RWPE2 (cell line): ENCODE data around the gene SLC39A9.
A peak's percentile ranks its signal among the peaks of the same experiment; 100 is the strongest.
"Not testable (repeated sequence)": the region's sequence is repeated elsewhere in the genome, so short reads cannot be mapped to it uniquely, and the experiment has no call there.

Experiments
- ATAC-seq: fragments of 200-7000 bp; cut with Tn5 transposase; 3 replicates; pipeline ENCODE4 v1.9.1; 2021; ENCODE audit warnings: low read depth
- DNase-seq: peaks from one replicate; pipeline ENCODE4 v3.0.0-alpha.2; 2020; ENCODE audit warnings: low spot score
- H3K27ac ChIP-seq: fragments of 450-650 bp; 2 replicates; pipeline ENCODE4 v1.5.1; 2017; ENCODE audit warnings: mild to moderate bottlenecking; ENCODE audit not compliant: poor library complexity, severe bottlenecking
- H3K27me3 ChIP-seq: fragments of 250-450 bp; sonication (Bioruptor Pico); 2 replicates; pipeline ENCODE4 v1.5.1; 2021; ENCODE audit warnings: mild to moderate bottlenecking, moderate library complexity; ENCODE audit not compliant: insufficient read depth, poor library complexity, severe bottlenecking
- H3K36me3 ChIP-seq: fragments of 250-450 bp; sonication (Bioruptor Pico); 2 replicates; pipeline ENCODE4 v1.5.1; 2020; ENCODE audit warnings: low read depth, mild to moderate bottlenecking, moderate library complexity
- H3K4me1 ChIP-seq: fragments of 250-450 bp; sonication (Bioruptor Pico); 2 replicates; pipeline ENCODE4 v1.5.1; 2021; ENCODE audit warnings: mild to moderate bottlenecking, moderate library complexity; ENCODE audit not compliant: insufficient read depth, poor library complexity, severe bottlenecking
- H3K4me3 ChIP-seq: fragments of 250-450 bp; sonication (Bioruptor Pico); 2 replicates; pipeline ENCODE4 v1.5.1; 2021; ENCODE audit warnings: mild to moderate bottlenecking, moderate library complexity; ENCODE audit not compliant: severe bottlenecking
- H3K9me3 ChIP-seq: fragments of 250-450 bp; sonication (Bioruptor Pico); 2 replicates; pipeline ENCODE4 v1.5.1; 2021; ENCODE audit warnings: mild to moderate bottlenecking, moderate library complexity; ENCODE audit not compliant: severe bottlenecking
- TF ChIP-seq, protein P1 (sequence below): fragments of 450-650 bp; IDR thresholded peaks from one replicate; pipeline ENCODE4 v1.5.1; 2017; ENCODE audit warnings: mild to moderate bottlenecking, moderate library complexity; ENCODE audit not compliant: poor library complexity, severe bottlenecking

SLC39A9 gene

DNA sequence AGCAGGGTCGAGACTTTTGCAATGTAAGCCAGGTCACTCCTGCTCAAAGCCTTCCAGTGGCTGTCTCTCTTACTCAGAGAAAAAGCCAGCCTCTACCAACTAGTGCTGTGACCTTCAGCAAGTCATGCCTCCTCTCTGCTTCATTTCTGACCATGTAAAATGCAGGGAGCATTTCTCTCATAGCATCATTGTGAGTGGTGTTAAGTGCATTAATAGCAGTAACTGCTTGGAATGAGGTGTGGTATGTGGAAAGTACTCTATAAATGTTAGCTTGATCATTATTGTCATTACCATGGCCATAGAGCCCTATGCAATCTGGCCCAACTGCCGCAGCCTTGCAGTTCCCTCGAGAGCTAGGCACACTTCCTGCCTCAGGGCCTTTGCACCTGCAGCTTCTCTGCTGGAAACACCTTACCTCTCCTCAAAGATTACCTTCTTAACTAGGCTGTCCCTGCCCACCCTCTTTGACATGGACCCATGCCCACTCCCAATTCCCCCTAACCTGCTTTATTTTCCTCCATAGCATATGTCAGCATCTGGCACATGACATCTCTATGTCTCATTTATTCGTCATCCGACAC, 96.9 kb downstream of the SLC39A9 start:
- Histone ChIP-seq H3K36me3 (no peaks in the 10 kb centered on the region), H3K4me1 (no peaks in the 10 kb centered on the region), H3K4me3 (no peak overlapping the region), H3K27ac (no peak overlapping the region), H3K9me3 (no peaks in the 10 kb centered on the region), H3K27me3 (no peaks in the 10 kb centered on the region)
- ATAC-seq (no peak), DNase-seq (peak; percentile 29)
- TF ChIP-seq, protein P1, sequence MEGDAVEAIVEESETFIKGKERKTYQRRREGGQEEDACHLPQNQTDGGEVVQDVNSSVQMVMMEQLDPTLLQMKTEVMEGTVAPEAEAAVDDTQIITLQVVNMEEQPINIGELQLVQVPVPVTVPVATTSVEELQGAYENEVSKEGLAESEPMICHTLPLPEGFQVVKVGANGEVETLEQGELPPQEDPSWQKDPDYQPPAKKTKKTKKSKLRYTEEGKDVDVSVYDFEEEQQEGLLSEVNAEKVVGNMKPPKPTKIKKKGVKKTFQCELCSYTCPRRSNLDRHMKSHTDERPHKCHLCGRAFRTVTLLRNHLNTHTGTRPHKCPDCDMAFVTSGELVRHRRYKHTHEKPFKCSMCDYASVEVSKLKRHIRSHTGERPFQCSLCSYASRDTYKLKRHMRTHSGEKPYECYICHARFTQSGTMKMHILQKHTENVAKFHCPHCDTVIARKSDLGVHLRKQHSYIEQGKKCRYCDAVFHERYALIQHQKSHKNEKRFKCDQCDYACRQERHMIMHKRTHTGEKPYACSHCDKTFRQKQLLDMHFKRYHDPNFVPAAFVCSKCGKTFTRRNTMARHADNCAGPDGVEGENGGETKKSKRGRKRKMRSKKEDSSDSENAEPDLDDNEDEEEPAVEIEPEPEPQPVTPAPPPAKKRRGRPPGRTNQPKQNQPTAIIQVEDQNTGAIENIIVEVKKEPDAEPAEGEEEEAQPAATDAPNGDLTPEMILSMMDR = no peak

DNA sequence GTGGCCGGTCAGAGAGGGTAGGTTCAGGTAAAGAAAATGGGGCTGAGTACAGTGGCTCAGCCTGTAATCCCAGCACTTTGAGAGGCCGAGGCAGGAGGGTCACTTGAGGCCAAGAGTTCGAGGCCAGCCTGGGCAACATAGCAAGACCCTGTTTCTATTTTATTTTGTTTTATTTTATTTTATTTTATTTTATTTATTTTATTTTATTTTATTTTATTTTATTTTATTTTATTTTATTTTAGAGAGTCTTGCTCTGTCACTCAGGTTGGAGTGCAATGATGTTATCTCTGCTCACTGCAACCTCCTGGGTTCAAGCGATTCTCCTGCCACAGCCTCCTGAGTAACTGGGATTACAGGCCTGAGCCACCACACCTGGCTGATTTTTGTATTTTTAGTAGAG, 99.4 kb downstream of the SLC39A9 start:
- not testable (repeated sequence) for H3K36me3 ChIP-seq, DNase-seq, H3K9me3 ChIP-seq, ATAC-seq, H3K4me3 ChIP-seq, H3K27ac ChIP-seq, H3K27me3 ChIP-seq, H3K4me1 ChIP-seq

DNA sequence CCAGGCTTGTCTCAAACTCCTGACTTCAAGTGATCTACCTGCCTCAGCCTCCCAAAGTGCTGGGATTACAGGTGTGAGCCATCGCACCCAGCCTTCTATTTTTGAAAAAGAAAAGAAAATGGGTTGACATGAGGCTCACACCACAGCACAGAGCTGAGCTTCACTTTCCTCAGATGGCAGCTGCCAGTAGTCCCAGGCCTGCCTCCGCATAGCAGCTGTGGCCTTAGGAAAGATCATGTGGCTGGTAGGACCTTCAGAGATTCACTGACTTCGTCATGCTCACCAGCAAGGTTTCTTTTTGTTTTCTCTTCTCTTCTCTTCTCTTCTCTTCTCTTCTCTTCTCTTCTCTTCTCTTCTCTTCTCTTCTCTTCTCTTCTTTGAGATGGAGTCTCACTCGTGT, 99.8 kb downstream of the SLC39A9 start:
- ATAC-seq, H3K9me3 ChIP-seq, H3K4me3 ChIP-seq, H3K36me3 ChIP-seq, H3K4me1 ChIP-seq, H3K27me3 ChIP-seq, H3K27ac ChIP-seq: not testable (repeated sequence)
- peak; percentile 8 for DNase-seq

- ATAC-seq (no peak), DNase-seq (peak; percentile 41)
- Histone ChIP-seq H3K4me1 (no peaks in the 10 kb centered on the region), H3K4me3 (no peak overlapping the region), H3K36me3 (no peaks in the 10 kb centered on the region), H3K27me3 (no peaks in the 10 kb centered on the region), H3K9me3 (no peaks in the 10 kb centered on the region), H3K27ac (no peak overlapping the region)
- TF ChIP-seq, protein P1 = no peak
These were observed 100.9 kb downstream of the SLC39A9 start for GRCh38 chr14:69499436-69499835.

GRCh38 chr14:69500096-69500495, 101.6 kb downstream of the SLC39A9 start:
- Histone ChIP-seq H3K27ac (no peak overlapping the region), H3K4me3 (no peak overlapping the region), H3K4me1 (no peaks in the 10 kb centered on the region), H3K36me3 (no peaks in the 10 kb centered on the region), H3K27me3 (no peaks in the 10 kb centered on the region), H3K9me3 (no peaks in the 10 kb centered on the region)
- peak; percentile 44 for DNase-seq
- TF ChIP-seq, protein P1 = no peak
- no peak for ATAC-seq

GRCh38 chr14:69500736-69501135, 102.2 kb downstream of the SLC39A9 start:
- H3K4me3 ChIP-seq = no peak overlapping the region
- TF ChIP-seq, protein P1 = no peak
- H3K36me3 ChIP-seq = no peaks in the 10 kb centered on the region
- DNase-seq = peak; percentile 45
- no peaks in the 10 kb centered on the region for H3K27me3 ChIP-seq
- no peaks in the 10 kb centered on the region for H3K9me3 ChIP-seq
- H3K27ac ChIP-seq = no peak overlapping the region
- ATAC-seq = peak; percentile 20; the same call in 1 of the 3 replicates
- H3K4me1 ChIP-seq = no peaks in the 10 kb centered on the region
